GM21423 (cell line): ENCODE measurements around the gene PARG.
"Not testable (repeated sequence)": the region's sequence is repeated elsewhere in the genome, so short reads cannot be mapped to it uniquely, and the experiment has no call there.

Source experiments
- ATAC-seq: cut with Tn5 transposase; IDR thresholded peaks from one replicate; pipeline ENCODE4 v1.9.1; 2021; ENCODE audit warnings: mild to moderate bottlenecking, moderate library complexity; ENCODE audit not compliant: unreplicated experiment

The PARG gene

GRCh38 chr10:49908290-49909080 lies 33.3 kb downstream of the PARG start:
- ATAC-seq = not testable (repeated sequence)

DNA sequence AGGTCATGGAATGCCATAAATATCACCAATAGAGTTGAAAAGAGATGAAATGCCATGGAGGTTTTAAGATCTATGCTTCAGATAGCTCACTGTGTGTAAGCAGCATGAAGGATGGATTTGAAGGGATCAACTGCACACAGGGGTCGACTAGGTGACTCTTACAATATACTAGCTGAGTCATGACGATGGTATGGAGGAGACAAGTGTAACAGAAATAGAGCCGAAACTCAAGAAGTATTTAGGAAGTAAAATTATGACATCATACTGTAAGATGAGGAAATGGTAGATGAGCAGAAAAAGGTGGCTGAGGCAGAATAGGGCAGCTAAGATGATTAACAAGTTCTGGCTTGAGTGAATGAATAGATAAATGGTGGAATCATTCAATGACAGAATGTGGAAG lies 38.0 kb downstream of the PARG start:
- ATAC-seq = not testable (repeated sequence)

- ATAC-seq = not testable (repeated sequence)
Measured at GRCh38 chr10:49900406-49900805, 41.4 kb downstream of the PARG start.

- ATAC-seq = not testable (repeated sequence)
Measured at GRCh38 chr10:49899999-49900398, 41.8 kb downstream of the PARG start.

GRCh38 chr10:49890025-49890424 lies 51.8 kb downstream of the PARG start:
- not testable (repeated sequence) for ATAC-seq

DNA sequence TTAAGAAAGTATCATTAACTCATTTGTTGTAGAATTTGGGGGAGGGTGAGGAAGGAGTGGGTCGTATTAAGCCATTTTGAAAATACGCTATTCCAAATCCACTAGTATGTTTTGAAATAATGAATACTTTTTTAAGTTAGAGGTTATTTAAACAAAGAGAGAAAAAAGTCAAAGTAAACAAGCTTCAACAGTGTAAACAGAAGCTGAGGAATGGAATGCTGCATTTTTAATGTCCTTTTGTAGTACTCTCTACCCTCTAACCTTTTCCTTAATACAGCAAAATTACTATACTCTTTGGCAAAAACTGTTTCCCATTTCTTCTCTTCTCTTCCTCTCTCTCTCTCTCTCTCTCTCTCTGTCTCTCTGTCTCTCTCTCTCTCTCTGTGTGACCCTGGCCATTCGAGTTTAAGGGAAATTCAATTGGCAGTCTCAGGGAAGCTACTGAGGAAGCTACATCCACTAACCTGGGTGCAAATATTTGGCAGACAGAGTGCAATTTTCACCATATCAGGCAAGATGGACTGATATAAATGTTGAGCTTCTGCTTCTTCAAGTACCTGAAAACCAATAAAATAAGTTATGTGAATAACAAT lies 57.0 kb downstream of the PARG start:
- not testable (repeated sequence) for ATAC-seq

GRCh38 chr10:49883852-49884251 lies 58.0 kb downstream of the PARG start:
- not testable (repeated sequence) for ATAC-seq

DNA sequence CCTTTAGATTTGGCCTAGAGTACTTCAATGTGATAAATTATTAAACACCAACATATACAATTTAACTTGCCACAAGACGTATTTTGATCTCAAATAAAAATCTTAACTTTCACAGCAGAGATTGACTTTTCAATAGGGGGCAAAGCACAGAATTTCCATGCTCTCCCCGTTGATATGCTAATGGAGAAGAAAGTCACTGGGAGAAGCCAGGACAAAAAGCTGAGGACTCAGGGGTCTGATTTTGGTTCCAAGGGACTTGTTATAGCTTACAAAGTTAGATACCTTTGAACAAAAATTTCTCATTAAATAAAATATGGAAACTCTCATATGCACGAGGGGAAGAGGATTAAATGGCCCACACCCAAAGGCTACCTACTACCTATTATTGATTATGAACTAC lies 59.5 kb downstream of the PARG start:
- not testable (repeated sequence) for ATAC-seq

- not testable (repeated sequence) for ATAC-seq
Measured at GRCh38 chr10:49872740-49873139, 69.1 kb downstream of the PARG start.

DNA sequence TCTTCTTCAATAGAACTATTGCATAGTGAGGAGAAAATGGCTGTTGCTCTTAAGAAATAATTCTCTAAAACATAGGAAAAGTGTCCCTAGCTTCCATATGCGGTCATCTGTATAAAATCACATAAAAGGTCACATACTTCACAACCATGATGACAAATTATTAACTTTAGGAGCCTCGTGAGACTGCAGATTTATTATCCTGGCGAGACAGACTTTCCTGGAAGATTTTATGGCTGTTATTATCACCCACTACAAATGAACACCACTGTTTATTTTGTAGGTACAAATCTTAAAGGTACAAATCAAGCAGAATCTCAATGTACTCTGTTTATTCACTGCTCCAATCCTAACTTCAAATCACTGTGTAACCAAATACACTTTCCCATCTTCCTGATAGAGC lies 70.4 kb downstream of the PARG start:
- not testable (repeated sequence) for ATAC-seq

DNA sequence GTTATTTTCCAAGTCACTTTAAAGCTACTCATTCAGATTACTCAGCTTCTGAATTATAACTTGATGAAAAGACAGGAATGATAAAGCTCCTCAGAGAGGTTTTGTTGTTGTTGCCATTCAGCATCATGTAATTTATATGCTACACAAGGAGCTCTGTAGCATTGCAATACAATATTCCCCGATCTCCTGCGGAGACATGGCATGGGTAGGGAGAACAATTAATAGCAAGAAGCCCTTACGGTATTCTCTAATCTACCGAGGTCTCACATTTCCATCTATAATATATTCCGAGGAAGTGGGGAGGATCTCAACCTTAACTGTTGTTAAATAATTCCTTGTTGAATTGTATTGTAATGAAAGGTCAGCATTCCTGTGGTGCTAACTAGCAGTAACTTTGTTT lies 81.9 kb downstream of the PARG start:
- ATAC-seq = not testable (repeated sequence)

DNA sequence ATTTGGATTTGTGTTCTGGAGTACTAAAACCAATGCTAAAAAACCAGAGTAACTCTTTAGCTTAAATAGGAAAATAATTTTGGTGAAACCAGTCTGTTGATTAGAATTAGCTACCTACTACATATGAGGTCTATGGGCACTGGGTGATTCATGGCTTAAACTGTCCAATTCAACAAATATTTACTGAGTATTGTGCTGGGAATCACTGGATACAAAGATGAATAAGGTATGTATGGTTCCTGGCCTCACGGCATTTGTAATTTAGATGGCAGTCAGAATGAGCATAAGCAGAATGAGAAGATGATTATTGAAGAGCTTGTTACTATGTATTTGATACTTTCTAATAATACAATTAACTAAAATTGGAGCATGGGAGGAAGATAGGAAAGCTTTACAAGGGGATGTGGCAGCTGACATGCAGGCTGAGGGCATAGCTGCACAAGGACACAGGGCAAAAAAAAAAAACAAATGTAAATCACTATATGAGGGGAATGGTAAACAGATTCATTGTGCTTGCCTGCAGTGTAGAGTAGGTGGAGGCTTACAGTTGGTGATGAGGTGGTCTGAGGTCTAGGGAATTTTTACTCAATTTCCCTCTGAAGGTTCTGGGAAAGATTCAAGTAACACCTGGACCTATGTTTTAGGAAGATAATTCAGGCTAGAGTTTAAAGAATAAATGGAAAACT lies 83.0 kb downstream of the PARG start:
- not testable (repeated sequence) for ATAC-seq

DNA sequence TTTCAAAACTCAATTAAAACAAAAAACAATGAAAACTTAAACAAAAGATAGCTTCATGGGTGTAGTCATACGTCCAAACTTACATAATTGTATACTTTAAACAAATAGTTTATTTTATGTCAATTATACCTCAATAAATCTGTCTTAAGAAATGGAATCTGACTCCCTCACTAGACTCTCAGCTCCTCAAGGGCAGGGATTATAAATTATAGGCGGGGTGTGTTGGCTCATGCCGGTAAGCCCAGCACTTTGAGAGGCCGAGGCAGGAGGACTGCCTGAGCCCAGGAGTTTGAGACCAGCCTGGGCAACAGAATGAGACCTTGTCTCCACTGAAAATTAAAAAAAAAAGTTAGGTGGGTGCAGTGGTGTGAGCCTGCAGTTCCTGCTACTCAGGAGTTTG lies 92.3 kb downstream of the PARG start:
- not testable (repeated sequence) for ATAC-seq

GRCh38 chr10:49844775-49845595 lies 96.8 kb downstream of the PARG start:
- no peak for ATAC-seq

- ATAC-seq = not testable (repeated sequence)
Measured at GRCh38 chr10:49842333-49842628, 99.5 kb downstream of the PARG start.

DNA sequence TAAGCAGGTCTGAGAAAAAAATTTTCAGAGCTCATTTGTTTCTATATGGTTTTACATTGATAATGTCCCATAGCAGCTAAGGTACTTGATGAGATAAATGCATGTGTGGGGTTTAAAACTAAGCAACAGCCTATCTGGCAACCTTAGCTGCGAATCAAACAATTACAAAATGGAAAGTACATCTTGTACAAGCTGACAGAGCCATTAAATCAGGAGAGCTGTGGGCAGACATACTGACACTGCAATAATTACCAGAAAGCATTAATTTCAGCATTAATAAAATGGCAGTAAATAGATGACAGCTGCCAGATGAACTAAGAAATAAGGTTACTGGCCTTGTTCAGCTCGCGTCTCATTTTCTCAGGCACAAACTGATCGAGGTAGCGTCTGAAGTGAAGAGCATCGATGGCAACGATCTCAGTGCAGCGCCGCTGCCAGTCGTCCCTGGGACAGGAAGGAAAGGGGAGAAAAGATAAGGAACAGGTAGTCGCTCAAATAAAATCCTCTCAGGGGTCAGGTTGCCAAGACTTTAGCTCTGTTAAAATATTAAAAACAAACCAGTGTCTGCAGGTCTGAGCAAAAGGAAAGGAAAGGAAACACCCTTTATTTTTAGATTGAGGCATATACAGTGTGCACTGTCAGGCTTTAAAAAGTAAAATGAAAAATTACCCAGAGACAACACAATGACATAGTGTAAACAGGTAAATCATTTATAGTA lies 100.1 kb downstream of the PARG start:
- no peak for ATAC-seq

DNA sequence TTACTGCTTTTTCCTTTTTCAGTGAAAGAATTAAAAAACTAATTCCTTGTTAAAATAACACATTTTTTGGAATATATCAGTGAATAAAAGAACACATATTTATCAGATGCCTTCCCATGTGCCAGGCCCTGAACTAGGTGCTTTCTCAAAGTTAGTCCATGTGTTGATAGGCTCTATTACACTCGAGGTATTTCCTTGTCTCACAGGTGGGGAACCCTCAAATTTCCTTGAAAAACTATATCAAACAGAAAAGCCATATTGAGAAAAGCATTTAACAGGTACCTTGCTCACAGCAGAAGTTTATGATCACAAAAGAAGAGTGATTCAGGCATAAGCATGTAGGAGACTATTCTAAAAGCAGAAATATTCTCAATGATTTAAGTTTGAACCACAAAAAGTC lies 104.1 kb downstream of the PARG start:
- no peak for ATAC-seq

DNA sequence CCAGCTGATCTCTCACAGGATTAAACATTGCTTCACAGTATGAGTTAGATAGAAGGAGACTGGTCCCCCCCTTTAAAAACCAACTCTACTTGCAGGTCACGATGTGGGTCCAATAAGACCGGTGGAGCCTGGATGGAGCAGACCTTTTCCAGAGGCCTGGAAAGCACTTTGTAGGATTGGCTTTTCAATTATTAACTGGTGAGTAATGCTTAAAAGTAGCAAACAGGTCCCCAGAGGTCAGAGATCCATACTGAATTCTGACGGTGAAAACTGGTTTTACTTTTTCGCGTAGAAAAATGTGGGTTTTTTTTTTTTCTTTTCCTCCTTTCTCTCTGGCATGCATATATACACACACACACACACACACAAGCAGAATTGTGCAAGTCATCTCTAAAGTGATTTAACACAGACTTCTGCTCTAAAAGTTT lies 104.8 kb downstream of the PARG start:
- no peak for ATAC-seq

DNA sequence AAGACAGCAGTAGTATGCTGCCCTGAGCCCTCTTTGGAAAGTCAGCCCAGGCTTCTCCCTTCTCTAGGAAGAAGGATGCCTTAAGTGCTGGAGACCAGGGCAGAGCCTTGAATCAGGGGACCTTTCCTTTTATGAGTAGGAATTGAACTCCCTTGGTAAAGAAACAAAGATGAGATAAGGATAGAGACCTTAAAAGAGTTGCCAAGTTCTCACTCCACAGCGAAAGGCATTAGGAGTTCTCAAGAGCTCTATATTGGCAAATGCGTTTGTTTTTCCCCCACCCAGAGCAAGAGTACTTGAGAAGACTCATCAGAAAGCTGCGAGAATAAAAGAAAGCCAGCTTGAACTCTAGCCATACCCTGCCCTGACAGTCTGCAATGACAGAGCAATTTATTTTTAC lies 106.9 kb downstream of the PARG start:
- ATAC-seq = no peak

- ATAC-seq = no peak
Measured at GRCh38 chr10:49834201-49834600, 107.6 kb downstream of the PARG start.

GRCh38 chr10:49833168-49833567 lies 108.7 kb downstream of the PARG start:
- ATAC-seq = no peak
